T-helper 1 cell (primary cell): Measurements from ENCODE around the gene MYO18B.
"Not testable (repeated sequence)": the region's sequence is repeated elsewhere in the genome, so short reads cannot be mapped to it uniquely, and the experiment has no call there.

Source experiments
- DNase-seq, 5 donors: peaks; one replicate each; pipeline ENCODE4 v3.0.0-alpha.2; 2012 to 2020
- total RNA-seq, 4 donors: gene quantifications; one replicate each; lab custom pipeline; 2026; lab: John Stamatoyannopoulos, UW

MYO18B gene
- 0.24 to 1.1 (median 0.57) reads per million in 4 donors for total RNA-seq

GRCh38 chr22:25741692-25742626 lies at the start of gene MYO18B:
TSS of gene MYO18B (plus strand) at chr22:25742188. CDS start at chr22:25761093, 18,905 bp downstream.
- no peak for DNase-seq

GRCh38 chr22:25692397-25693267 lies 49.4 kb upstream of the MYO18B start:
- DNase-seq, result no peak

- DNase-seq, result no peak
Measured at GRCh38 chr22:25693268-25693565, 48.8 kb upstream of the MYO18B start.

- DNase-seq, result no peak
Measured at GRCh38 chr22:25694196-25694907, 47.6 kb upstream of the MYO18B start.

GRCh38 chr22:25695146-25695545 lies 46.8 kb upstream of the MYO18B start:
- no peak for DNase-seq

GRCh38 chr22:25696763-25697162 lies 45.2 kb upstream of the MYO18B start:
- DNase-seq, result no peak

- no peak for DNase-seq
Measured at GRCh38 chr22:25697181-25697664, 44.8 kb upstream of the MYO18B start.

- no peak for DNase-seq
Measured at GRCh38 chr22:25697978-25698377, 44.0 kb upstream of the MYO18B start.

GRCh38 chr22:25698461-25698860 lies 43.5 kb upstream of the MYO18B start:
- no peak for DNase-seq

- DNase-seq, result no peak
Measured at GRCh38 chr22:25698978-25699377, 43.0 kb upstream of the MYO18B start.

GRCh38 chr22:25701056-25701780 lies 40.8 kb upstream of the MYO18B start:
- DNase-seq, result no peak

GRCh38 chr22:25702040-25702439 lies 39.9 kb upstream of the MYO18B start:
- DNase-seq, result peak in 1 of 5 donors; percentile 27

- DNase-seq, result peak in 1 of 5 donors; percentile 78
Measured at GRCh38 chr22:25702571-25703167, 39.3 kb upstream of the MYO18B start.

GRCh38 chr22:25704701-25705100 lies 37.3 kb upstream of the MYO18B start:
- peak in 1 of 5 donors; percentile 20 for DNase-seq

GRCh38 chr22:25706197-25706596 lies 35.8 kb upstream of the MYO18B start:
- no peak for DNase-seq

GRCh38 chr22:25708430-25708829 lies 33.6 kb upstream of the MYO18B start:
- DNase-seq, result not testable (repeated sequence)

GRCh38 chr22:25709758-25710157 lies 32.2 kb upstream of the MYO18B start:
- peak in 1 of 5 donors; percentile 90 for DNase-seq

GRCh38 chr22:25710501-25710900 lies 31.5 kb upstream of the MYO18B start:
- DNase-seq, result no peak

- no peak for DNase-seq
Measured at GRCh38 chr22:25711491-25711890, 30.5 kb upstream of the MYO18B start.

GRCh38 chr22:25712661-25713400 lies 29.2 kb upstream of the MYO18B start:
- no peak for DNase-seq

GRCh38 chr22:25714070-25714469 lies 27.9 kb upstream of the MYO18B start:
- DNase-seq, result no peak
